GM19099 (cell line): Measurements from ENCODE around the gene STX18.

ENCODE experiments used
- POLR2A ChIP-seq: IDR thresholded peaks from 3 replicates; pipeline ENCODE4 v1.6.1; 2011; ENCODE audit warnings: low read depth; ENCODE audit not compliant: insufficient read length; ENCODE audit errors: extremely low read depth

Gene STX18

GRCh38 chr4:4413806-4414205 is 128.0 kb downstream of the STX18 start:
- no peak for TF ChIP-seq POLR2A

DNA sequence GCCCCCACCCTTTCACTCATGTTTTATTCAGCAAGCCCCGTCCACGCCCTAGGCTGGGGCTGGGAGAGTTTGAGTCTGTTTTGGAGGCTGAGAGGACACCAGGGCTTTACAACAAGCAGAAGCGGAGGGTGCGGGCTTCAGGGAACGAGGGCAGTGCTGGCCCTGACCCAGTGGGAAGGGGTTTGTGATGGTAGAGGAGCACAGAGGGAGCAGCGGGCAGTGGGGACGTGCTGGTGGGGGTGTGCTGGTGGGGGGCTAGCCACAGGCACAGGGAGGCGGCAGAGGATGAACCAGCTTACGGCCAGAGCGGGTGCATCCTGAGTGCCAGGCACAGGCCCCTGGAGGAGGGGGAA is 128.5 kb downstream of the STX18 start:
- no peak for TF ChIP-seq POLR2A

DNA sequence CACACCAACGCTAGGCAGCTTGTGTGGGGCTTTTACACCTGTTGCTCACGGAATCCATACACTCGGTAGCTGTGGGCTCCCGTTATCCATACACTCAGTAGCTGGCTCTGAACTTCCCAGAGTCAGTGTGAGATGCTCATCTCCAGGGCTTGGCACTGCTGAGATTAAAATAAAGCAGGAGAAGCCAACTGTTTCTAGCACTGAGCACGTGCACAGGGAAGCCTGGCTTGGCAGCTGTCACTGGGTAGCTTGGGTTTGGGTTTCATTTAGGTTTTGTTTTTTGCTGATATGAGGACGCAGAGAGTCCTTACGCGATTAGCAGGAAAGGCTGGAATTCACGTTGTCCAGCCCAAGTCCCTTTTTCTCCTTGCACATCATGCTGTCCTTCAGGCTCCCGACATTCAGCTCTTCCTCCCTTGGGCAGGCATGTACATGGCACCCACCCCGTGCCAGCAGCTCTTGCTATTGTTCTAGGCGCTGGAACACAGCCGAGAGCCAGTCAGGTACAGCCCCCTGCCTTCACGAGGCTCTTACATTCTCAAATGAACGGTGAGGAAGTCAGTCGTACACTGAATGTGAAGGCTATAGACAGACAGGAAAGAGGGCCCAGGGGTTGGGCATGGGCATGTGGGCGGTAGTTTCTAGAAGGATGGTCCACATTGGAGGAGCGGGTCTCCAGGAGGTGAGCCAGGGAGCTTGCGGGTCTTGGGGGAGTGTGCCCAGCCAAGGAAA is 129.0 kb downstream of the STX18 start:
- TF ChIP-seq POLR2A = no peak

GRCh38 chr4:4411906-4412305 is 129.9 kb downstream of the STX18 start:
- no peak for TF ChIP-seq POLR2A

- TF ChIP-seq POLR2A = no peak
Observed at GRCh38 chr4:4410271-4410670, 131.6 kb downstream of the STX18 start.

- no peak for TF ChIP-seq POLR2A
Observed at GRCh38 chr4:4409416-4410115, 132.3 kb downstream of the STX18 start.

- no peak for TF ChIP-seq POLR2A
Observed at GRCh38 chr4:4408576-4409335, 133.1 kb downstream of the STX18 start.

- no peak for TF ChIP-seq POLR2A
Observed at GRCh38 chr4:4408132-4408523, 133.7 kb downstream of the STX18 start.

DNA sequence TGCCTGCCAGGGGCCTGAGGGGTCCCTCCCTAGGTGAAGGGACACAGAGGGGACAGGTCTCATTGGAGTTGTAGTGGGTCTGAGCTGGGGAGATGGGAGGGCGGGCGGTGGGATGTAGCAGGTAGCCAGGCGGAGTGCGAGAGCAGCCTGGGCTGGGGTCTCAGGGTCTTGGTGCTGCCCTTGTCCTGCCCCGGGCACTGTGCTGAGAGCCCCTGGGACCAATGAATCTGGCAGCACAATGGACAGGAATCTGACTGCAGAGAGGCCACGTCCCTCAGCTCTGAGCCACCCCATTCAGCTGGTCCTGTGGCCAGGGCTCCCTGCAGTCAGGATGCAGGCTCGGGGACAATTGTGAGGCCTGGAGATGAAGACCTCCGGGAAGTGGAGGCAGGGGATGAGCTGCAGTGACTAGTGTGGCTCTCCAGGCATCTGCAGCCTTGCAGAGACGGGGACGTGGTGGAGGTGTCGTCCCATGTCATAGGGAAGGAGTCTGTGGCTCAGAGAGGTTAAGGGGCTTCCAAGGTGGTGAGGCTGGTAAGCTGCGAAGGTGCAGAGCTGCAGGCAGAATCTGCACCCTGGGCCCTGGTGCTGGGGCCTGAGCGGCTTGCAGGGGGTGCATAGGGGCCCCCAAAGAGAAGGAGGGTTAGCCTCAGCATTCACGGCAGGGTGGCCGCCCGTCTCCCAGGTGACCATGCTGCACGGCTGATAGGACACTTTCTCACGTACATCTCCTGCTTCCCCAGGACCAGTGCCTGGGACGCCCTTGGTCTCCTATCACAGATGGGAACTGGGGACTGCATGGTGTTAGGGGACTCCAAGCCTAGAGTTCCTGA is 134.3 kb downstream of the STX18 start:
- no peak for TF ChIP-seq POLR2A

DNA sequence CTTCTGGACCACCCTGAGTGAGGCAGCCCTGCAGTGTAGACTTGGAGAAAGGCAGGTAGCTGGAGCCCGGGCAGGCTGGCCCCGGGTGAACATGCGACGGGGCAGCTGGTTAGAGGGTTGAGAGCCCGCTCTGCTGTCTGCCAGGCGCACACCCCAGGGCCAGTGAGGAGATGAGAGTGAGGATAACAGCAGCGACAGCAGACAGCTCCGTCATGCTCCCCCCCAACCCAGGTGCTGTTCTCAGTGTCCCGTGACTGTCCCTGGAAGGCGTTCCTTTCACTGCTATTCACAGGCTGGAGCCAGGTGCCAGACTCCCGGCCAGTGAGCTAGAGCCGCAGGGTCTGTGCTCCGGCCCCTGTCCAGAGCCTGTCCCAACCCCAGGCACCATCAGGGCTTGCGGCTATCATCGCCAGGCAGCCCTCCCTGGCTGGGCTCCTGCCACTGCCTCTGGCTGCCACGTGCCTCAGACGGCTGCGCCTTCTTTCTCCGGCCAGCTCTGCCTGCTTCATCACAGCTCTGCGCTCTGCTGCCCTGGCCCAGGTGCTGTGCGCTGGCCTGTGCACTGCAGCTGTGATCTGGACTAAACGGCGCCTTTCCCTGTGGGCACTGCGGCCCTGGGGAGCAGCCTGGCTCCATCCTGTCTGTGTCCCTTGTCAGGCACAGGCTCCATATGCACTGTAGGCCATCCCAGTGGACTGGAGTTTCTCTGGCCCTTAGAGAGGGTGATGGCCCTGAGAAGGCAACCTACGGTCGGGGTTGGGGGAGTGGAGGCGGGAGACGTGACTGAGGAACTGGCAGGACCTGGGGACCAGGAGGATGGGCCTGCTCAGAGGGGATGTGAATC is 135.2 kb downstream of the STX18 start:
- no peak for TF ChIP-seq POLR2A

DNA sequence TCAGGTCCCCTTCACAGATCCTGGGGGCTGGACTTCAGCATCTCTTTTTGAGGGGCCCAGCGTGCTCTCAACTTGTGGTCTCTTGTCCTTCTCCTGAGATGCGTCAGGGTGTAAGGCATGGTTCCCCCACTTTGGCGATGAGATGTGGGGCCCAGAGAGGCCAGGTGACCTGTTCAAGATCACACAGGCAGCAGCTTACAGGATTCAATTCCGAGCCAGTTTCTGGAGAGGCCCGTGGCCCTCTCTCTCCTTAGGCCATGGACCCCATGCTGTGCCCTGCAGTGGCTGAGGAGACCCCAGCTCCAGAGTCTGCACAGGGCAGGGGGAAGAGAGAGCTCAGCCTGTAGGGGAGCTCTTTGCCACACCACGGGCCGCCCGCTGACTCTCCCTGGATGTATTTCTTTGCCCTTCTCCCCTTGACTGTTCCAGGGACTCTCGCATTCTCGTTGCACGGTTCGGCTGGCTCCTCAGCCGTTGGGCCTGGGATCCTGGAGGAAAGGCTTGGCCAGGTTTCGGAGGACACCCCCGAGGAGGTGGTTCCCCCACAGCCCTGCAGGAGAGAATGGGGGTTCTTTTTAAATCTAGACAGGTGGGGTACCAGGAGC is 136.4 kb downstream of the STX18 start:
- TF ChIP-seq POLR2A = no peak

DNA sequence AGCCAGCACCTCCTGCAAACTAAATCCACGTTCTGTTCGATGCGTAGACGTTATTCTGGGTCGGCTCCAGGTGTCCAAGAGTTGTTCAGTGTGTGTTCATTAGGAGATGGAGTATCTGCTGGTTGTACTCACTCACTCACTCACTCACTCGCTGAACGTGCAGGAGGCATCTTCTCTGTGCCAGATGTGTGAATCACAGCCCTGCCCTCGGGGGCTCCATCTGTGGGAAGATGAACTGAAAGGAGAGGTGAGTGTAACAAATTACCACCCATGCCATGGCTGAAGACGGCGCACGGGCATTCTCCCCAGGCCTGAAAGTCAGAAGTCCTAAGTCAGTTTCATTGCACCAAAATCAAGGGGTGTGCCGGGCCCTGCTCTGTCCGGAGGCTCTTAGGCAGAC is 138.9 kb downstream of the STX18 start:
- no peak for TF ChIP-seq POLR2A

DNA sequence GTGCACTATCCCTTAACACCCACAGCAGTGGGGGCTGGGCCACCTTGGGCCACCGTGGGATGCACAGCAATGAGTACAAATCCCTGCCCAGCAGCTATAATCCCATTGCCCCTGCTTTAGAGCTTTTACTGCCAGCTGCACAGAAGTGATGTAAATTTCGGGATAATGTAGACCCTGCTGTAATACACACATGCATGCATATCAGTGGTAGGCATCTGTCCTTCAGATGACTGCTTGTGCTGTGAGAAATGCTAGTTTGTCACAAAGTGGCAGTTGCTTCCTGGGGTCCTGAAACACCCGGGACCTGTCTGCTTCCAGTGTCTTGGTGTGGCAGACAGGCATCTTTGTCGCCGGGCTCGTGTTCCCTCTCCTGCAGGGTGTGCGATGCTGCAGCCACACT is 140.8 kb downstream of the STX18 start:
- TF ChIP-seq POLR2A = no peak

DNA sequence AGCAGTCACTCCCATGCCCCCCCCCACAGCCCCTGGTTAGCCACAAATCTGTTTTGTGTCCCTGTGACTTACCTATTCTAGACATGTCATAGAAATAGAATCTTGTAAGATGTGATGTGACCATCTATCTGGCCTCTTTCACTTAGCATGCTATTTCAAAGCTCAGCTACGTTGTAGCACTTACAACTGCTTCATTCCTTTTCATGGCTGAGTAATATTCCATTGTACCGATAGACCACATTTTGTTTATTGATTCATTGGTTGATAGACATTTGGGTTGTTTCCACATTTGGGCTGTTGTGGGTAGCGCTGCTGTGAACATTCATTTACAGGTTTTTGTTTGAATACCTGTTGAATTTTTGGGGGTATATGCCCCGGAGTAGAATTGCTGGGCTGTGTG is 143.4 kb downstream of the STX18 start:
- no peak for TF ChIP-seq POLR2A

DNA sequence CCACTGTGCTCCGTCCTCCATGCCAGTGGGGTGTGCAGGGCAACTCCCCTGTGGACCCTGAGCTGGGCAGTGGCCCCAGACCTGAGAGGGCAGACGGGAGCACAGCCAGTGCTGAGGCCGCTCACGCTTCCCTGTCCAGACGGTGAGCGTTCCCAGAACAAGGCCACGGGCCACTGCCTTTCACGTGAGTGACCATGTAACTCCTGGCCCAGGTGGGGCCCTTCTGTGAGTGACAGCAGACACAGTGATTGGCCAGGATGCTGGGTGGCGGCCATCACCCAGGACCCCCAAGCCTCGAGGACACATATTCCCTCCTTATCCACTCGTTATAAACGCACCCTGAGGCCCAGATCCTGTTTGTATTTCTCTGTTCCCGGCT is 144.4 kb downstream of the STX18 start:
- TF ChIP-seq POLR2A = no peak
